Spleen (tissue), 11 donors: ENCODE results near the gene HUNK. TPM values are rescaled to one million over a fixed set of nuclear protein-coding genes. Genes with fewer than 3 reads are reported as not detected.
"Not testable (repeated sequence)": the region's sequence is repeated elsewhere in the genome, so short reads cannot be mapped to it uniquely, and the experiment has no call there.

Source experiments
- DNase-seq: peaks from one replicate; pipeline ENCODE4 v3.0.0-alpha.2; 2020
- H3K27ac ChIP-seq, 8 donors: fragments of 200-600 bp; sonication (generic) in 7 of 8; 1 replicate in 4 of 8; 2 replicates in 4 of 8; pipeline versions ENCODE4 v1.5.0 to v1.8.0; 2016 to 2021; ENCODE audit warnings: inconsistent platforms in 4 of 8, mild to moderate bottlenecking in 4 of 8, moderate library complexity in 1 of 8
- H3K27me3 ChIP-seq, 7 donors: fragments of 200-600 bp; sonication (generic) in 6 of 7; replicated peaks in 1 of 7; 1 replicate in 4 of 7; 2 replicates in 3 of 7; pipeline versions ENCODE4 v1.5.0 to v1.8.0; 2016 to 2021; ENCODE audit warnings: inconsistent platforms in 3 of 7, mild to moderate bottlenecking in 1 of 7
- H3K36me3 ChIP-seq, 6 donors: fragments of 200-600 bp; sonication (generic) in 5 of 6; 1 replicate in 4 of 6; 2 replicates in 2 of 6; pipeline versions ENCODE4 v1.5.0 to v1.8.0; 2016 to 2021; ENCODE audit warnings: inconsistent platforms in 2 of 6
- H3K4me1 ChIP-seq, 6 donors: fragments of 200-600 bp; sonication (generic) in 5 of 6; 1 replicate in 3 of 6; 2 replicates in 3 of 6; pipeline versions ENCODE4 v1.5.0 to v1.8.0; 2016 to 2021; ENCODE audit warnings: inconsistent platforms in 3 of 6
- H3K4me3 ChIP-seq, 8 donors: fragments of 200-600 bp; sonication (generic) in 7 of 8; 1 replicate in 4 of 8; 2 replicates in 4 of 8; pipeline versions ENCODE4 v1.5.0 to v1.8.0; 2016 to 2021; ENCODE audit warnings: inconsistent platforms in 4 of 8, mild to moderate bottlenecking in 4 of 8, moderate library complexity in 2 of 8
- H3K9me3 ChIP-seq, 8 donors: fragments of 200-600 bp; sonication (generic) in 7 of 8; 1 replicate in 4 of 8; 2 replicates in 4 of 8; pipeline versions ENCODE4 v1.5.0 to v1.8.0; 2016 to 2021; ENCODE audit warnings: inconsistent platforms in 4 of 8
- POLR2A ChIP-seq, 3 donors: fragments of 450-650 bp; IDR thresholded peaks; one replicate each; pipeline ENCODE4 v1.5.1; 2017; ENCODE audit warnings: antibody characterized with exemption in 3 of 3, mild to moderate bottlenecking in 1 of 3
- POLR2AphosphoS5 ChIP-seq, 3 donors: sonication (generic); formaldehyde crosslinking; IDR thresholded peaks; one replicate each; pipeline ENCODE4 v1.5.1; 2017; ENCODE audit warnings: antibody characterized with exemption in 3 of 3
- WGBS, 5 donors: extraction: QIAGEN DNeasy Blood & Tissue Kit in 3 of 5; methylation state at CpG; one replicate each; pipeline versions ENCODE4 v1.1.5 to v1.1.7; 2013 to 2018; 5-methylcytosine and 5-hydroxymethylcytosine counted together
- intact Hi-C: fragments of 100-400 bp; cut with DNase I; formaldehyde crosslinking; loops from one replicate; pipeline ENCODE4 v1.15.0; 2023; ENCODE audit warnings: low total_unique reads
- polyA plus RNA-seq, 3 donors: library from polyadenylated mRNA; stranded (reverse); fragments of 200-250 nt; gene quantifications; one replicate each; pipeline ENCODE4 v1.2.1, GENCODE V29; 2013
- total RNA-seq, 7 donors: library from RNA; depleted of rRNA in 3 of 7; stranded (reverse); fragments of >200 nt in 3 of 7; fragmentation: NEBNext Ultra II Directional in 4 of 7; extraction: Animal tissue kit (Norgen Biotek cat#: 25700) in 4 of 7; gene quantifications; one replicate each; pipeline versions ENCODE4 v1.1.0 to v1.2.1, GENCODE V29; 2016 to 2021
- TF ChIP-seq, protein P1 (sequence below), 11 experiments: fragments of 200-600 bp in 7 of 11; fragments of 450-650 bp in 4 of 11; sonication (generic) in 4 of 11; IDR thresholded peaks in 8 of 11; conservative IDR thresholded peaks in 3 of 11; 1 replicate in 7 of 11; 2 replicates in 4 of 11; pipeline versions ENCODE4 v1.4.0 to v1.8.0; 2016 to 2021; ENCODE audit warnings: antibody characterized with exemption in 11 of 11, inconsistent platforms in 4 of 11, mild to moderate bottlenecking in 1 of 11
- donor health status: healthy with polysubstance abuse.
- donor health status: DM: no; HTN: no; CAD: no; lungs with moderate emphysema.
- donor health status: DM: no; HTN: no; CAD: no.
- donor health status: Bipolar disorder and iron deficiency.
- donor health status: healthy.
- donor health status: DM: no; HTN: no; CAD: no.
- donor health status: DM: yes; HTN: yes; CAD: no.

The HUNK gene
- total and polyA plus RNA-seq, 10 donors = 0.06 to 0.41 (median 0.14) TPM; not detected in 3

DNA sequence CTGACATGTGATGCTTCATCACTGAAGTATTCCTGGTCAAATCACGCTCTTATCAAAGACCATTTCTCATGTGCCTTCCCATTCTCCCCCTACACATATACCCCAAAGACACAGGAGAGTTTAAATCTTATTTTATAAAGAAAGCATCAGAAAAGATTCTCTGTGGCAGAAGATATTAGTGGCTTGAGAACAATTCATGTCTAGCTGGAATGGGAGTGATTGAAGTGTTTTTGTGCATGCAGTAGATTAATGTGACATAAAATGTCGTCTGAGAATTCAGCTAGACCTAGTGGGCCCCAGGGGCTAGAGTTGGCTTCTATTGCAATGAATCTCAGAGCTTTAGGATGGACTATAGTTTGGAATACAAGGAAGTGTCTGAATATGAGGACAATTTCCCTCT lies 163.9 kb downstream of the HUNK start:
- H3K4me1 ChIP-seq = no peaks in the 10 kb centered on the region
- no peaks in the 10 kb centered on the region for H3K9me3 ChIP-seq
- 62 to 88% (median 75%) methylated on average over 2 of the region's 2 CpGs for WGBS, 5 donors
- intact Hi-C loops = no loop called here
- no peak for TF ChIP-seq POLR2A (IDR thresholded peaks at IDR 0.05)
- no peak for TF ChIP-seq POLR2AphosphoS5 (IDR thresholded peaks at IDR 0.05)
- TF ChIP-seq, protein P1, sequence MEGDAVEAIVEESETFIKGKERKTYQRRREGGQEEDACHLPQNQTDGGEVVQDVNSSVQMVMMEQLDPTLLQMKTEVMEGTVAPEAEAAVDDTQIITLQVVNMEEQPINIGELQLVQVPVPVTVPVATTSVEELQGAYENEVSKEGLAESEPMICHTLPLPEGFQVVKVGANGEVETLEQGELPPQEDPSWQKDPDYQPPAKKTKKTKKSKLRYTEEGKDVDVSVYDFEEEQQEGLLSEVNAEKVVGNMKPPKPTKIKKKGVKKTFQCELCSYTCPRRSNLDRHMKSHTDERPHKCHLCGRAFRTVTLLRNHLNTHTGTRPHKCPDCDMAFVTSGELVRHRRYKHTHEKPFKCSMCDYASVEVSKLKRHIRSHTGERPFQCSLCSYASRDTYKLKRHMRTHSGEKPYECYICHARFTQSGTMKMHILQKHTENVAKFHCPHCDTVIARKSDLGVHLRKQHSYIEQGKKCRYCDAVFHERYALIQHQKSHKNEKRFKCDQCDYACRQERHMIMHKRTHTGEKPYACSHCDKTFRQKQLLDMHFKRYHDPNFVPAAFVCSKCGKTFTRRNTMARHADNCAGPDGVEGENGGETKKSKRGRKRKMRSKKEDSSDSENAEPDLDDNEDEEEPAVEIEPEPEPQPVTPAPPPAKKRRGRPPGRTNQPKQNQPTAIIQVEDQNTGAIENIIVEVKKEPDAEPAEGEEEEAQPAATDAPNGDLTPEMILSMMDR (IDR thresholded peaks at IDR 0.05 in 8 of 11, conservative IDR thresholded peaks at IDR 0.05 in 3 of 11) = no peak
- no peaks in the 10 kb centered on the region for H3K36me3 ChIP-seq
- no peak overlapping the region for H3K27ac ChIP-seq
- H3K4me3 ChIP-seq = no peak overlapping the region
- H3K27me3 ChIP-seq = peaks cover 0 to 7% (median 0%) of the 10 kb centered on the region in 7 donors
- no peak for DNase-seq

- H3K4me3 ChIP-seq, H3K27me3 ChIP-seq, H3K36me3 ChIP-seq, DNase-seq, H3K4me1 ChIP-seq, intact Hi-C loops, H3K27ac ChIP-seq, H3K9me3 ChIP-seq: not testable (repeated sequence)
- 76 to 89% (median 83%) methylated on average over 4 of the region's 4 CpGs for WGBS, 5 donors
Observed at GRCh38 chr21:32038751-32039150, 165.9 kb downstream of the HUNK start.

DNA sequence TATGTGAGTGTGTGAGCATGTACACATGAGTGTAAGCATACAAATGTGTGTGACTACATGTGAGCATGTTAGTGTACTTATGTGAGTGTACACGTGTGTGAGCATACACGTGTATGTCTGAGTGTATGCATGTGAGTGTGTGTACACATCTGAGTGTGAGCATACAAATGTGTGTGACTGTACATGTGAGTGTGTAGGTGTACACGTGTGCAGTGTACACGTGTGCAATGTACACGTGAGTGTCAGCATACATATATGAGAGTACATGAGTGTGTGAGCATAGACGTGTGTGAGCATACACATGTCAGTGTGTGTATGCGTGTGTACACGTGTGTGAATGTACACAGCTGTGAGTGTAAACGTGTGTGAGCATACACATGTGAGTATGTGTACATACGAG lies 170.6 kb downstream of the HUNK start:
- Histone ChIP-seq H3K9me3 (no peaks in the 10 kb centered on the region), H3K4me3 (no peak overlapping the region), H3K36me3 (no peaks in the 10 kb centered on the region), H3K27ac (no peak overlapping the region), H3K27me3 (no peaks in the 10 kb centered on the region), H3K4me1 (no peaks in the 10 kb centered on the region)
- intact Hi-C loops = no loop called here
- 87 to 96% (median 89%) methylated on average over 10 of the region's 10 CpGs for WGBS, 5 donors
- no peak for DNase-seq
- TF ChIP-seq POLR2A (IDR thresholded peaks at IDR 0.05) = no peak

DNA sequence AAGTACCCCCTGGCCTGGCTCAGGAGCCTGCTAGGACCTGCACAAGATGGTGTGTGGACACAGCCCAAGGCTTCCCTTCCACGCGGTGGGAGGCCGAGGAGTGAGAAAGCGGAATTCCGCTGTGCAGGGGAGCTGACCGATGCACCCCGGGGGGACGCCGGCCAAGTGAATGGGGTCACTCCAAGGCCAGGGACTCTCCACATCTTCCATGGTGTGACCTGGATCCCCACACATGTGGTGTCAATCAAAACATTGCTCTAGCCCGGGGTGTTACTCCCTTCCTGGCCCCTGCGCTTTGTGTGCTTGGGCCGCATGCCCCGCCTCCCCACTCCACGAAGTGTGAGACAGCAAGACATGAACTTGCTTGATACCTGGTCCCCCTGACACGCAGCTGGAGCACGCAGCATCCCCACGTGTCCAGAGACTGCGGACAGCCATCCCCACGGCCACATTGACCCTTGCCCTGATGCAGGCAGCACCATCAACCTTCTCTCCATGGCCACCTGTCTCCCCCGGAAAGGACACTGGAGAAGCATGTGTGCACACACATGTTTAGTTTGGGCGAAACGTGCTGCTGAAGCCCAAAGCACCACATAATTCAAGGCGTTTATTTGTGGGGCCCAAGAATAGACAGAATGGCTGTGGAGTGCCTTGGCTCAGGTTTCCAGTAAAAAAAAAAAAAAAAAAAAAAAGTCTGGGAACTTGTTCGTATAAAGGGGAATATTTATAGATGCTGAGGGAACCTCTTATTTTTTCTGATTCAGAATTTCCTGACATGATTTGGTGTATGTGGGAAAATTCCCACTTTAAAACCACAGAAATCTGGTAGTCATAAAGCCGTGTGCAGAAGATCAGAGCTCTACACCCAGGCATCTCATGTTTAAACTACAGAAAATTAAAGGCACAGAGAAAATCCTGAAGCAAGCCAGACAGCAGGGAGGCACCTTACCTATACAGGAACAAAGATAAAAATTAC lies 171.7 kb downstream of the HUNK start:
- intact Hi-C loops = no loop called here
- Histone ChIP-seq H3K36me3 (no peaks in the 10 kb centered on the region), H3K4me3 (no peak overlapping the region), H3K27ac (no peak overlapping the region), H3K4me1 (no peaks in the 10 kb centered on the region), H3K9me3 (no peaks in the 10 kb centered on the region), H3K27me3 (no peaks in the 10 kb centered on the region)
- TF ChIP-seq POLR2A (IDR thresholded peaks at IDR 0.05) (no peak), POLR2AphosphoS5 (IDR thresholded peaks at IDR 0.05) (no peak)
- TF ChIP-seq, protein P1 (IDR thresholded peaks at IDR 0.05 in 8 of 11, conservative IDR thresholded peaks at IDR 0.05 in 3 of 11) = no peak
- WGBS, 5 donors = 75 to 83% (median 80%) methylated on average over 22 to 25 of the region's 25 CpGs
- DNase-seq = no peak

DNA sequence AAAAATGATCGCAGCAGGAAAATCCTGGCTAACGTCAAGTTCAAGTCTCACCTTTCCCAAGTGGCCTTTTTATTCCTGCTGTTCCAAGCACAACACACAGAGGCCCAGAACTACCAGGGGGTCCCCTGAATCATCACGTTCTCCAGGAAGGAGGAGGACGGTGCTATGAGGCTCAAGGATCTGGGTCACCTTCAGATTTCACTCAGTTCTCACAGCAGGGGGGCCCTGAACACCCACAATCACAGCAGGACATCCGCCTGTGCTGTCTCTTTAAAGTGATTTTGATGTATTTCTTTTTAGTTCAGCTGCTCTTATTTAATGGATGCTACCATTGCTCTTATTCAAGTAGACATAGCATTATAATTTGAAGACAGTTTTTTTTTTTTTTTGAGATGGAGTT lies 173.4 kb downstream of the HUNK start:
- no peak for DNase-seq
- 69 to 77% (median 72%) methylated on average over 5 of the region's 5 CpGs for WGBS, 5 donors
- no peaks in the 10 kb centered on the region for H3K36me3 ChIP-seq
- intact Hi-C loops = no loop called here
- no peaks in the 10 kb centered on the region for H3K27me3 ChIP-seq
- H3K4me1 ChIP-seq = no peaks in the 10 kb centered on the region
- H3K27ac ChIP-seq = no peak overlapping the region
- TF ChIP-seq POLR2AphosphoS5 (IDR thresholded peaks at IDR 0.05) = no peak
- TF ChIP-seq, protein P1 (IDR thresholded peaks at IDR 0.05 in 8 of 11, conservative IDR thresholded peaks at IDR 0.05 in 3 of 11) = no peak
- TF ChIP-seq POLR2A (IDR thresholded peaks at IDR 0.05) = no peak
- no peak overlapping the region for H3K4me3 ChIP-seq
- peaks cover 0 to 6% (median 2%) of the 10 kb centered on the region in 8 donors for H3K9me3 ChIP-seq
